A549 (cell line): Measurements from ENCODE around the gene NME5. TPM values are rescaled to one million over a fixed set of nuclear protein-coding genes. Genes with fewer than 3 reads are reported as not detected.

Experiments used
- ATAC-seq, 2 experiments: fragments of 200-7000 bp in 1 of 2; fragments of >200 bp in 1 of 2; cut with Nextera tagmentation in 1 of 2; cut with Tn5 transposase in 1 of 2; 3 replicates each; pipeline versions ENCODE4 v1.8.0 to v1.9.1; 2018 to 2020; ENCODE audit warnings: mild to moderate bottlenecking in 1 of 2, moderate library complexity in 1 of 2
- CTCF ChIA-PET: fragments of 300-600 bp; sonication (Branson Sonifier 250); formaldehyde crosslinking; extraction: SDS; loops from one replicate; lab custom pipeline; 2021; ENCODE audit warnings: antibody characterized with exemption, inconsistent platforms; lab: Yijun Ruan, JAX
- POLR2A ChIA-PET: fragments of 350-600 bp; formaldehyde crosslinking; extraction: SDS; loops from one replicate; lab custom pipeline; 2021; ENCODE audit warnings: antibody characterized with exemption, inconsistent platforms; lab: Yijun Ruan, JAX
- DNase-seq, 2 experiments: peaks; one replicate each; pipeline versions ENCODE4 v3.0.0 to v3.0.0-alpha.2; 2011 to 2016; ENCODE audit warnings: low read depth in 1 of 2, low spot score in 1 of 2
- FAIRE-seq: peaks from 2 replicates; lab custom pipeline; 2011; peaks lifted over from hg19 to GRCh38; lab: Jason Lieb, UNC
- H3K27ac ChIP-seq, 2 experiments: fragments of >200 bp; sonication (Bioruptor Twin); formaldehyde crosslinking; 3 replicates each; pipeline ENCODE4 v1.5.1; 2016 to 2017
- H3K4me1 ChIP-seq: fragments of >200 bp; sonication (Bioruptor Twin); formaldehyde crosslinking; 3 replicates; pipeline ENCODE4 v1.6.1; 2016
- H3K4me2 ChIP-seq: fragments of >200 bp; sonication (Bioruptor Twin); formaldehyde crosslinking; 3 replicates; pipeline ENCODE4 v1.6.1; 2016
- H3K4me3 ChIP-seq: fragments of >200 bp; sonication (Bioruptor Twin); formaldehyde crosslinking; 3 replicates; pipeline ENCODE4 v1.5.1; 2016
- H3K9me3 ChIP-seq: fragments of >200 bp; sonication (Bioruptor Twin); formaldehyde crosslinking; 3 replicates; pipeline ENCODE4 v1.6.1; 2016
- CBX2 ChIP-seq: fragments of 200-600 bp; sonication (generic); IDR thresholded peaks from 2 replicates; pipeline ENCODE4 v1.6.1; 2016; ENCODE audit warnings: low read depth, mild to moderate bottlenecking, borderline replicate concordance
- CHD2 ChIP-seq: fragments of 150-350 bp; IDR thresholded peaks from 2 replicates; pipeline ENCODE4 v1.6.1; 2014; ENCODE audit warnings: low read length; ENCODE audit not compliant: partially characterized antibody
- EHMT2 ChIP-seq: fragments of 200-600 bp; sonication (generic); IDR thresholded peaks from 2 replicates; pipeline ENCODE4 v1.6.1; 2016; ENCODE audit warnings: antibody characterized with exemption, low read depth, mild to moderate bottlenecking, moderate library complexity
- HOXB13 ChIP-seq: fragments of 250-450 bp; sonication (Bioruptor Pico); IDR thresholded peaks from 2 replicates; pipeline ENCODE4 v1.5.0; 2020; ENCODE audit warnings: low read depth, mild to moderate bottlenecking, moderate library complexity
- JUNB ChIP-seq: fragments of >200 bp; sonication (Bioruptor Twin); formaldehyde crosslinking; IDR thresholded peaks from 2 replicates; pipeline ENCODE4 v1.6.1; 2016
- KDM1A ChIP-seq: fragments of 200-600 bp; sonication (generic); IDR thresholded peaks from 2 replicates; pipeline ENCODE4 v1.6.1; 2016; ENCODE audit warnings: low read depth, mild to moderate bottlenecking
- KDM5A ChIP-seq: fragments of 200-600 bp; sonication (generic); IDR thresholded peaks from 2 replicates; pipeline ENCODE4 v1.6.1; 2016; ENCODE audit warnings: antibody characterized with exemption, mild to moderate bottlenecking
- MAFK ChIP-seq: fragments of 450-650 bp; IDR thresholded peaks from 2 replicates; pipeline ENCODE4 v1.6.1; 2014; ENCODE audit not compliant: partially characterized antibody
- MAZ ChIP-seq: fragments of 150-350 bp; IDR thresholded peaks from 2 replicates; pipeline ENCODE4 v1.6.1; 2014; ENCODE audit warnings: antibody characterized with exemption, low read depth, low read length, borderline replicate concordance
- PHF8 ChIP-seq: fragments of 200-600 bp; sonication (generic); IDR thresholded peaks from 2 replicates; pipeline ENCODE4 v1.6.1; 2016; ENCODE audit warnings: low read depth, mild to moderate bottlenecking, antibody characterized with exemption, moderate library complexity, borderline replicate concordance
- RAD21 ChIP-seq, 2 experiments: fragments of >200 bp in 1 of 2; sonication (Bioruptor Twin) in 1 of 2; formaldehyde crosslinking in 1 of 2; IDR thresholded peaks in 1 of 2; conservative IDR thresholded peaks in 1 of 2; 2 replicates in 1 of 2; 3 replicates in 1 of 2; pipeline ENCODE4 v1.6.1; 2012 to 2018; ENCODE audit warnings: inconsistent platforms in 1 of 2
- ZSCAN20 ChIP-seq: fragments of 250-450 bp; sonication (Bioruptor Pico); IDR thresholded peaks from 2 replicates; pipeline ENCODE4 v1.8.0; 2022; ENCODE audit warnings: mild to moderate bottlenecking, moderate library complexity
- WGBS: methylation state at CpG from one replicate; pipeline ENCODE4 v1.1.6; 2017; ENCODE audit errors: missing lambda C conversion rate; 5-methylcytosine and 5-hydroxymethylcytosine counted together
- polyA plus RNA-seq, 4 experiments: library from polyadenylated mRNA; depleted of rRNA in 3 of 4; stranded (reverse); fragments of >200 nt; fragmentation: RNase III in 1 of 4; extraction: RNeasy Plus Mini Kit Qiagen cat#74134 plus additional on column Dnase treatment in 1 of 4; gene quantifications; 2 replicates in 3 of 4; 3 replicates in 1 of 4; pipeline ENCODE4 v1.2.3, GENCODE V29; 2011 to 2017
- TF ChIP-seq, protein P1 (sequence below): fragments of 150-350 bp; IDR thresholded peaks from 2 replicates; pipeline ENCODE4 v1.6.1; 2014; ENCODE audit warnings: low read depth, mild to moderate bottlenecking, low read length
- TF ChIP-seq, protein P2 (sequence below): fragments of 200-600 bp; sonication (generic); IDR thresholded peaks from 2 replicates; pipeline ENCODE4 v1.6.1; 2016; ENCODE audit warnings: antibody characterized with exemption, mild to moderate bottlenecking, moderate library complexity
- TF ChIP-seq, protein P3 (sequence below): IDR thresholded peaks from 2 replicates; pipeline ENCODE4 v1.6.1; 2012; ENCODE audit warnings: low read depth, borderline replicate concordance
- TF ChIP-seq, protein P4 (sequence below): fragments of >200 bp; sonication (Bioruptor Twin); formaldehyde crosslinking; IDR thresholded peaks from 3 replicates; pipeline ENCODE4 v1.6.1; 2016

The NME5 gene
- polyA plus RNA-seq, 2 of the 4 experiments (the other 2 are of a cell fraction): not detected

DNA sequence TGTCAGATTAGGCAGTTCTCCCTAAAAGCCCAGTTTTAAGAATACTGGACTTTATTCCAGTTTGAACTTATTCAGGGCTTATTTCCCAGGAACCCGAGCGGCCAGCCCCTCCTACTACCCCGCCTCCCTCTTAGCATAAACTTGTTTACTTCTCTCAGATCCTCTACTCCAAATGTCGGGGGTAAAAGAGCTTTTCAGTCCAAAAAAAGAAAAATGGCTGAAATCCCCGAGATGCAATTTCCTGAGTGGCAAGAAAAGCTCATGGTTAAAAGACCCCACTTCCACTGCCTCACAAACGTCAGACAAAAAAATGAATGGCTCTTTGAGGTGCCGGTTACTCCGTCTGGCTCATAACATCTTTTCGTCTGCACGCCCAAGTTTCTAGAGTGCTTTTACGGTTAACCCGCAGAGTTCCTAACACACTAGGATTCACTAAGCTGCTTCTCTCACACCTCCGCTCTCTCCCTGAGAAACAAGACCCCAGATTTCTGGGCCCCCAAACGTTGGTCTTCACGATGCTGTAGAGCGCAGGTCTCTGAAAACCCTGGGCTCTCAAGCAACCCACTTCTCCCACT is 38.8 kb upstream of the NME5 start:
- ChIA-PET CTCF (interaction anchor here (0.6 to 6.3 kb wide), 12 partner anchors 8 to 325 kb away, joined by 3 to 41 read pairs (median 4); partner anchors contain the start of gene KDM3B), POLR2A (interaction anchor here (0.8 kb wide), 2 partner anchors 11 to 424 kb away, joined by 3 read pairs; no protein-coding TSS in a partner anchor)
- Histone ChIP-seq H3K9me3 (no peaks in the 10 kb centered on the region), H3K4me1 (peaks cover 15% of the 10 kb centered on the region), H3K4me2 (peak overlapping the region; percentile 90), H3K4me3 (peak overlapping the region; percentile 80), H3K27ac (peak overlapping the region; percentile 76 to 92)
- ATAC-seq (peak; percentile 51 to 56; a peak in 5 of 6 replicates), FAIRE-seq (no peak), DNase-seq (peak; percentile 22 to 43)
- no peak for TF ChIP-seq JUNB
- TF ChIP-seq ZSCAN20: no peak
- no peak for TF ChIP-seq KDM1A
- no peak for TF ChIP-seq MAFK
- TF ChIP-seq KDM5A: peak; percentile 68
- no peak for TF ChIP-seq EHMT2
- TF ChIP-seq PHF8: peak; percentile 90; the same call in 1 of the 2 replicates
- TF ChIP-seq, protein P1, sequence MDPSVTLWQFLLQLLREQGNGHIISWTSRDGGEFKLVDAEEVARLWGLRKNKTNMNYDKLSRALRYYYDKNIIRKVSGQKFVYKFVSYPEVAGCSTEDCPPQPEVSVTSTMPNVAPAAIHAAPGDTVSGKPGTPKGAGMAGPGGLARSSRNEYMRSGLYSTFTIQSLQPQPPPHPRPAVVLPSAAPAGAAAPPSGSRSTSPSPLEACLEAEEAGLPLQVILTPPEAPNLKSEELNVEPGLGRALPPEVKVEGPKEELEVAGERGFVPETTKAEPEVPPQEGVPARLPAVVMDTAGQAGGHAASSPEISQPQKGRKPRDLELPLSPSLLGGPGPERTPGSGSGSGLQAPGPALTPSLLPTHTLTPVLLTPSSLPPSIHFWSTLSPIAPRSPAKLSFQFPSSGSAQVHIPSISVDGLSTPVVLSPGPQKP: no peak
- TF ChIP-seq, protein P2, sequence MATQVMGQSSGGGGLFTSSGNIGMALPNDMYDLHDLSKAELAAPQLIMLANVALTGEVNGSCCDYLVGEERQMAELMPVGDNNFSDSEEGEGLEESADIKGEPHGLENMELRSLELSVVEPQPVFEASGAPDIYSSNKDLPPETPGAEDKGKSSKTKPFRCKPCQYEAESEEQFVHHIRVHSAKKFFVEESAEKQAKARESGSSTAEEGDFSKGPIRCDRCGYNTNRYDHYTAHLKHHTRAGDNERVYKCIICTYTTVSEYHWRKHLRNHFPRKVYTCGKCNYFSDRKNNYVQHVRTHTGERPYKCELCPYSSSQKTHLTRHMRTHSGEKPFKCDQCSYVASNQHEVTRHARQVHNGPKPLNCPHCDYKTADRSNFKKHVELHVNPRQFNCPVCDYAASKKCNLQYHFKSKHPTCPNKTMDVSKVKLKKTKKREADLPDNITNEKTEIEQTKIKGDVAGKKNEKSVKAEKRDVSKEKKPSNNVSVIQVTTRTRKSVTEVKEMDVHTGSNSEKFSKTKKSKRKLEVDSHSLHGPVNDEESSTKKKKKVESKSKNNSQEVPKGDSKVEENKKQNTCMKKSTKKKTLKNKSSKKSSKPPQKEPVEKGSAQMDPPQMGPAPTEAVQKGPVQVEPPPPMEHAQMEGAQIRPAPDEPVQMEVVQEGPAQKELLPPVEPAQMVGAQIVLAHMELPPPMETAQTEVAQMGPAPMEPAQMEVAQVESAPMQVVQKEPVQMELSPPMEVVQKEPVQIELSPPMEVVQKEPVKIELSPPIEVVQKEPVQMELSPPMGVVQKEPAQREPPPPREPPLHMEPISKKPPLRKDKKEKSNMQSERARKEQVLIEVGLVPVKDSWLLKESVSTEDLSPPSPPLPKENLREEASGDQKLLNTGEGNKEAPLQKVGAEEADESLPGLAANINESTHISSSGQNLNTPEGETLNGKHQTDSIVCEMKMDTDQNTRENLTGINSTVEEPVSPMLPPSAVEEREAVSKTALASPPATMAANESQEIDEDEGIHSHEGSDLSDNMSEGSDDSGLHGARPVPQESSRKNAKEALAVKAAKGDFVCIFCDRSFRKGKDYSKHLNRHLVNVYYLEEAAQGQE: no peak
- TF ChIP-seq, protein P3, sequence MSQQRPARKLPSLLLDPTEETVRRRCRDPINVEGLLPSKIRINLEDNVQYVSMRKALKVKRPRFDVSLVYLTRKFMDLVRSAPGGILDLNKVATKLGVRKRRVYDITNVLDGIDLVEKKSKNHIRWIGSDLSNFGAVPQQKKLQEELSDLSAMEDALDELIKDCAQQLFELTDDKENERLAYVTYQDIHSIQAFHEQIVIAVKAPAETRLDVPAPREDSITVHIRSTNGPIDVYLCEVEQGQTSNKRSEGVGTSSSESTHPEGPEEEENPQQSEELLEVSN: no peak
- no peak for TF ChIP-seq RAD21 (conservative IDR thresholded peaks at IDR 0.05 in 1 of 2, IDR thresholded peaks at IDR 0.05 in 1 of 2)
- no peak for TF ChIP-seq MAZ
- under 1% methylated on average over 16 of the region's 16 CpGs for WGBS

DNA sequence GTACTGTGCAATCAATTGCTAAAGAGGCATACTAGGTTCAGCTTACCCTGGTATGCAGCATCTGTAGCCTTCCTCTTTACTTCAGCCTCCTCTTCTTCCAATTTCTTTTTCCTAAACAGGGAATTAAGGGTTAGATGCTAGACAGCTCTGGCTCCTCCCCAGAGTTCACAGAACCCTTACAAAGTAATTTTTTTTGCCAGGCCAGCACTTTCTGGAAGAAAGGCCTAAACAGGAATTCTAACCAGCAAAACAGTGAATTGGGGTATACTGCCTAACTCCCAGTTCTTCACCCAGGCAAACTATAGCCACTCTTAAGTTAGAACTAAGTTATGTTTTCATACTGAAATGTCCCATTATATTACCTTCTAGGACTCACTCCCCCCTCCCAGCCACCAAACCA is 31.1 kb upstream of the NME5 start:
- no peak for TF ChIP-seq CHD2
- no peak for TF ChIP-seq HOXB13 (CRISPR knock-in tag)
- TF ChIP-seq CBX2: no peak
- TF ChIP-seq MAFK: peak; percentile 68
- TF ChIP-seq, protein P4, sequence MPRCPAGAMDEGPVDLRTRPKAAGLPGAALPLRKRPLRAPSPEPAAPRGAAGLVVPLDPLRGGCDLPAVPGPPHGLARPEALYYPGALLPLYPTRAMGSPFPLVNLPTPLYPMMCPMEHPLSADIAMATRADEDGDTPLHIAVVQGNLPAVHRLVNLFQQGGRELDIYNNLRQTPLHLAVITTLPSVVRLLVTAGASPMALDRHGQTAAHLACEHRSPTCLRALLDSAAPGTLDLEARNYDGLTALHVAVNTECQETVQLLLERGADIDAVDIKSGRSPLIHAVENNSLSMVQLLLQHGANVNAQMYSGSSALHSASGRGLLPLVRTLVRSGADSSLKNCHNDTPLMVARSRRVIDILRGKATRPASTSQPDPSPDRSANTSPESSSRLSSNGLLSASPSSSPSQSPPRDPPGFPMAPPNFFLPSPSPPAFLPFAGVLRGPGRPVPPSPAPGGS: no peak
- TF ChIP-seq, all 56 proteins: peak for 1
- FAIRE-seq (no peak), DNase-seq (no peak), ATAC-seq (no peak)
- ChIA-PET POLR2A (no interaction called here), CTCF (interaction anchor here (1.2 to 3.0 kb wide), 3 partner anchors 10 to 93 kb away, joined by 4 to 10 read pairs (median 9); partner anchors contain the start of gene KIF20A)
- Histone ChIP-seq H3K4me1 (no peaks in the 10 kb centered on the region), H3K9me3 (no peaks in the 10 kb centered on the region), H3K4me2 (no peak overlapping the region), H3K27ac (no peak overlapping the region), H3K4me3 (no peak overlapping the region)
